Skeletal muscle tissue (tissue), 4 donors: ENCODE measurements around the gene CD300LF. TPM values are rescaled to one million over a fixed set of nuclear protein-coding genes. Genes with fewer than 3 reads are reported as not detected.

Experiments
- H3K27ac ChIP-seq: one replicate; pipeline ENCODE4 v1.7.0; 2013; ENCODE audit warnings: mild to moderate bottlenecking, low read depth, low read length, inconsistent platforms
- H3K27me3 ChIP-seq, 3 donors: one replicate each; pipeline ENCODE4 v1.7.0; 2013; ENCODE audit warnings: low read length in 3 of 3; ENCODE audit not compliant: control insufficient read depth in 3 of 3, insufficient read depth in 3 of 3
- H3K36me3 ChIP-seq, 3 donors: one replicate each; pipeline ENCODE4 v1.7.0; 2013; ENCODE audit warnings: low read length in 3 of 3; ENCODE audit not compliant: control insufficient read depth in 3 of 3, insufficient read depth in 3 of 3
- H3K4me1 ChIP-seq, 3 donors: one replicate each; pipeline ENCODE4 v1.7.0; 2013; ENCODE audit warnings: low read length in 3 of 3, mild to moderate bottlenecking in 3 of 3; ENCODE audit not compliant: control insufficient read depth in 3 of 3, insufficient read depth in 3 of 3
- H3K4me3 ChIP-seq, 3 donors: one replicate each; pipeline ENCODE4 v1.7.0; 2013; ENCODE audit warnings: low read length in 3 of 3
- H3K9ac ChIP-seq, 3 donors: one replicate each; pipeline ENCODE4 v1.7.0; 2013; ENCODE audit warnings: low read length in 3 of 3, mild to moderate bottlenecking in 3 of 3, moderate library complexity in 2 of 3, low read depth in 1 of 3
- H3K9me3 ChIP-seq, 3 donors: one replicate each; pipeline ENCODE4 v1.7.0; 2013; ENCODE audit warnings: low read length in 3 of 3; ENCODE audit not compliant: control insufficient read depth in 3 of 3
- total RNA-seq: library from RNA; depleted of rRNA; stranded (reverse); fragments of >200 nt; gene quantifications from one replicate; pipeline ENCODE4 v1.2.3, GENCODE V29; 2014
- donor health status: Osteomylitis.

The CD300LF gene
- total RNA-seq, 1 donor from 2014 or later, result 0.52 TPM

DNA sequence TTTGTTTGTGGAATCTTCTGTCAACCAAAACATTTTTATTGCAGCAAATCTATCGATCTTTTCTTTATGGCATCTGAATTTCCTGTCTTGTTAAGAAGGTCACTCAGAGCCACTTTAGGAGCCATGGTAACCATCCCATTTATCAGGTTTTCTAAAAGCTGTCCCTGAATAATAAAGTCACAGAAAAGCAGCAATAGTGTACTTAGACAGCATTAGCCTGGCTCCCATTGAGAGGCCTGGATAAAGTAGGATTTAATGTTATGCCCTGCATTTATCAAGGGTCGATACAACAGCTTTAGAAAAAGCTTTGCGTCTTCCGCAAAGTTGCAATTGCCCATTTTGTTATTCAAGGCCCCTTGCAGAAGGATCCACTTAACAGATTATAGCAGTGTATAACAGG is 10.1 kb upstream of the CD300LF start:
- Histone ChIP-seq H3K4me3 (no peak overlapping the region), H3K9ac (no peak overlapping the region), H3K27me3 (peaks cover 2 to 8% (median 3%) of the 10 kb centered on the region in 3 donors)

DNA sequence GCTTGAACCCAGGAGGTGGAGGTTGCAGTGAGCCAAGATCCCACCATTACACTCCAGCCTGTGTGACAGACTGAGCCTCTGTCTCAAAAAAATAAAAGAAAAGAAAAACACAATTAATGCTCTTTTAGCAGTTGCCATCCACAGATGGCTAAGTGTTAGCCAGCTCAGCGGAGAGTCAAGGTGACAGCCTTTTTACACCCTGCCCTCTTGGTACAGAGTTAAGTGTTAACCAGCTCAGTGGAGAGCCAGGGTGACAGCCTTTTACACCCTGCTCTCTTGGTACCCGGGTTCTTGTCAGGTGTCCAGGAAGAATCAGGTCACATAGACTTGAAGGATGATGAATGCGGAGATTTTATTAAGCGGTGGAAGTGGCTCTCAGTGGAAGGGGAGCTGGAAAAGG is 7.8 kb upstream of the CD300LF start:
- no peaks in the 10 kb centered on the region for H3K36me3 ChIP-seq
- H3K27ac ChIP-seq, result no peak overlapping the region
- H3K4me3 ChIP-seq, result no peak overlapping the region
- H3K27me3 ChIP-seq, result peaks cover 2 to 8% (median 3%) of the 10 kb centered on the region in 3 donors
- H3K9ac ChIP-seq, result no peak overlapping the region
- H3K4me1 ChIP-seq, result no peaks in the 10 kb centered on the region
- H3K9me3 ChIP-seq, result no peaks in the 10 kb centered on the region

More for the DNA sequence above, 10.1 kb upstream of the CD300LF start:
- H3K4me1 ChIP-seq, result no peaks in the 10 kb centered on the region
- no peaks in the 10 kb centered on the region for H3K36me3 ChIP-seq
- no peaks in the 10 kb centered on the region for H3K9me3 ChIP-seq
- no peak overlapping the region for H3K27ac ChIP-seq

DNA sequence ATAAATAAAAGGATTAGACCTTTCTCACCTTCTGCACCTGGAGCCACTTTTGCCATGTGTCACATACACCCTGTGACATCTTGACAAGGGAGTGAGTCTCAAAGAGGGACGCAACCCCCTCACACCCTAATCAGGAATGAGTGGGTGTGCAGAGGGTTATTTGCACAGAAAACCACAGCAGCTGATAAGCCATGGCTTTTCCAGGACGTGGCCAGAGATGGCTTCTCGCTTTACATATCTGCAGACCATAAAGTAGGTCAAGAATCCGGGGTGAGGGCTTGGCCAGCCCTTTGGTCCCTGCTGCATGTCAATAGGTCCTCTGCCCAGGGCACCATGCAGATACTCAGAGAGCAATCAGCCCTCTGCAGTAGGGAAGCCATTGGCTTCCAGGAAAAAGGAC is 2.4 kb upstream of the CD300LF start:
- Histone ChIP-seq H3K27ac (no peak overlapping the region), H3K36me3 (no peaks in the 10 kb centered on the region), H3K27me3 (peaks cover 8 to 28% (median 25%) of the 10 kb centered on the region in 3 donors)

DNA sequence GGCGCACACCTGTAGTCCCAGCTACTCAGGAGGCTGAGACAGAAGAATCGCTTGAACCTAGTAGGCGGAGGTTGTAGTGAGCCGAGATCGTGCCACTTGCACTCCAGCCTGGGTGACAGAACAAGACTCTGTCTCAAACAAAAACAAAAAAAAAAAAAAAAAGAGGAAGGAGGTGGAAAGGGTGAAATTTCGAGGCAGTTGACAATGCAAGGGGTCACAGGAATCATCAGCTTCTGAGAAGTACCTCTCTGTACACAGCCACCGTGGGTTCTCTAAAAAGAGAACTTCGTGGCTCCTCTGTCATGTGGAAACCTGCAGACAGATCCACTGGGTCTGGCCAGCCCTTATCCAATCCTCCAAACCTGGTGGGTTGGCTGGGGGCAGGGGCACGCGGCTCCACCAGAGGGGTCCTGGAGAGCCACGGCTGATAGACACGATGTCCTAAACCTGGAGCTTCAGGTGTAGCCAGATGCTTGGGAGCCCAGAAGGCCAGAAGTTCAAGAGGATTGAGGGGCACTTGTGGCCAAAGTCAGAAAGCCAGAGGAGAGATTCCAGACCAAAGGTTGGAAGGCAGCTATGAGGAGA is 540 bp upstream of the CD300LF start:
- Histone ChIP-seq H3K9ac (no peak overlapping the region), H3K4me1 (no peaks in the 10 kb centered on the region), H3K4me3 (no peak overlapping the region), H3K27me3 (peaks cover 8 to 30% (median 23%) of the 10 kb centered on the region in 3 donors), H3K27ac (no peak overlapping the region), H3K9me3 (no peaks in the 10 kb centered on the region), H3K36me3 (no peaks in the 10 kb centered on the region)

More for the DNA sequence above, 2.4 kb upstream of the CD300LF start:
- Histone ChIP-seq H3K4me3 (no peak overlapping the region), H3K9me3 (no peaks in the 10 kb centered on the region), H3K4me1 (no peaks in the 10 kb centered on the region), H3K9ac (no peak overlapping the region)

- peaks cover 8 to 30% (median 23%) of the 10 kb centered on the region in 3 donors for H3K27me3 ChIP-seq
- no peaks in the 10 kb centered on the region for H3K36me3 ChIP-seq
- no peak overlapping the region for H3K4me3 ChIP-seq
- no peak overlapping the region for H3K9ac ChIP-seq
- H3K9me3 ChIP-seq, result no peaks in the 10 kb centered on the region
- H3K4me1 ChIP-seq, result no peaks in the 10 kb centered on the region
- H3K27ac ChIP-seq, result no peak overlapping the region
Measured at GRCh38 chr17:74712301-74712700, 422 bp downstream of the CD300LF start.

- H3K27ac ChIP-seq, result no peak overlapping the region
- no peaks in the 10 kb centered on the region for H3K9me3 ChIP-seq
- no peak overlapping the region for H3K4me3 ChIP-seq
- no peaks in the 10 kb centered on the region for H3K4me1 ChIP-seq
- no peaks in the 10 kb centered on the region for H3K36me3 ChIP-seq
- H3K9ac ChIP-seq, result no peak overlapping the region
- H3K27me3 ChIP-seq, result peaks cover 8 to 30% (median 23%) of the 10 kb centered on the region in 3 donors
Measured at GRCh38 chr17:74711058-74711824, 1.5 kb downstream of the CD300LF start.

GRCh38 chr17:74704544-74704943 is 8.2 kb downstream of the CD300LF start:
- Histone ChIP-seq H3K27me3 (peaks cover 0 to 5% (median 5%) of the 10 kb centered on the region in 3 donors), H3K4me1 (no peaks in the 10 kb centered on the region), H3K36me3 (no peaks in the 10 kb centered on the region), H3K9me3 (no peaks in the 10 kb centered on the region), H3K27ac (no peak overlapping the region), H3K9ac (no peak overlapping the region), H3K4me3 (no peak overlapping the region)

- Histone ChIP-seq H3K9ac (no peak overlapping the region), H3K4me1 (no peaks in the 10 kb centered on the region), H3K9me3 (no peaks in the 10 kb centered on the region), H3K36me3 (no peaks in the 10 kb centered on the region), H3K4me3 (no peak overlapping the region), H3K27me3 (peaks cover 0 to 7% (median 5%) of the 10 kb centered on the region in 3 donors), H3K27ac (no peak overlapping the region)
Measured at GRCh38 chr17:74703311-74703710, 9.4 kb downstream of the CD300LF start.

GRCh38 chr17:74702116-74702871 is 10.4 kb downstream of the CD300LF start:
- no peaks in the 10 kb centered on the region for H3K36me3 ChIP-seq
- no peak overlapping the region for H3K27ac ChIP-seq
- H3K9ac ChIP-seq, result no peak overlapping the region
- peaks cover 0 to 10% (median 5%) of the 10 kb centered on the region in 3 donors for H3K27me3 ChIP-seq
- H3K9me3 ChIP-seq, result no peaks in the 10 kb centered on the region
- no peak overlapping the region for H3K4me3 ChIP-seq
- no peaks in the 10 kb centered on the region for H3K4me1 ChIP-seq

DNA sequence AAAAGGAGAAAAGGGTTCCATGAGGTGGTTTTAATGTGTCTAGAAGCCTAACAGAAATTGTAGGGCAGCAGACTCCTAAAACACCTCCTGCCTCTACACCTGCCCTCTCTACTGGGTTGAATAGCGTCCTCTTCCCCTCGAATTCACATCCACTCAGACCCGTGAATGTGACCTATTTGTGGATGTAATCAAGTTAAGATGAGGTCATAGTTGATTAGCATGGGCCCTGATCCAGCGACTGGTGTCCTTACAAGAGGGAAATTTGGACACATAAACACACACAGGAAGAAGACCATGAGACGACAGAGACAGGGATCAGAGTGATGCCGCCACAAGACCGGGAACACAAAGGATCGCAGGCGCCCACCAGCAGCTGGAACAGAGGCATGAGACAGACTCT is 13.5 kb downstream of the CD300LF start:
- peaks cover 9 to 21% (median 11%) of the 10 kb centered on the region in 3 donors for H3K27me3 ChIP-seq
- no peaks in the 10 kb centered on the region for H3K4me1 ChIP-seq
- no peak overlapping the region for H3K27ac ChIP-seq
- H3K9ac ChIP-seq, result no peak overlapping the region
- H3K4me3 ChIP-seq, result no peak overlapping the region
- H3K9me3 ChIP-seq, result no peaks in the 10 kb centered on the region
- no peaks in the 10 kb centered on the region for H3K36me3 ChIP-seq
